ENCODE measurements around the gene C16orf74. TPM values are rescaled to one million over a fixed set of nuclear protein-coding genes. Genes with fewer than 3 reads are reported as not detected.

C16orf74 gene
- total RNA-seq, 1 donor from 2014 or later, result 3.1 TPM

DNA sequence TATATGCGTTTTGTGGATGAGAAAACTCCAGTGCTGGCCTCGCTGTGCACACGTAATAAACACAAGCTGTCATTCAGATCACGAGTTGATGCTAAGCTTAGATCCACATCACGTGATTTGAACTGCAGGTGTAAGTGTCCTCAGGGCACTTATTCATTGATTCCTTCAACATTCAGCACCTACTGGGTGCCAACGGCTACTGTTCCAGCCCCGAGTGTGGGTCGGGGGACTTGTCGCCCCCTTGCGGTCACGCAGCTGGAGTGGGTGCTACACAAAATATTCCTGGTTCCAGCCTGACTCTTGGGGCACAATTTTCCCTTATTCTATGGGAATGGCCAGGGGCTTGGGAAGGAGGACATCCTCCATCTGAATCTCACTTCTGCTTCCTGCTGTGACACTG is 32.2 kb downstream of the C16orf74 start:
- no peak for DNase-seq (ENCODE audit: low spot score)

DNA sequence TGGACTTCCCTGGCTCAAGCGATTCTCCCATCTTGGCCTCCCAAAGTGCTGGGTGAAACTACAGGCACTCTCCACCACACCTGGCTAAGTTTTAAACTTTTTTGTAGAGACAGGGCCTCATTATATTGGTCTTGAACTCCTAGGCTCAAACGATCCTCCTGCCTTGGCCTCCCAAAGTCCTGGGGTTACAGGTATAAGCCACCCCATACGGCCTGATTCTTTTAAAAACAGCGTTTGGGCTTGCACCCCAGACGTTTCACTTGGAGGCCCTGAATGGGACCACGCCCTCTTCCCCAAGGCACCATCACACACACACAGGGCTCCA is 32.8 kb downstream of the C16orf74 start:
- no peak for DNase-seq (ENCODE audit: low spot score)

DNA sequence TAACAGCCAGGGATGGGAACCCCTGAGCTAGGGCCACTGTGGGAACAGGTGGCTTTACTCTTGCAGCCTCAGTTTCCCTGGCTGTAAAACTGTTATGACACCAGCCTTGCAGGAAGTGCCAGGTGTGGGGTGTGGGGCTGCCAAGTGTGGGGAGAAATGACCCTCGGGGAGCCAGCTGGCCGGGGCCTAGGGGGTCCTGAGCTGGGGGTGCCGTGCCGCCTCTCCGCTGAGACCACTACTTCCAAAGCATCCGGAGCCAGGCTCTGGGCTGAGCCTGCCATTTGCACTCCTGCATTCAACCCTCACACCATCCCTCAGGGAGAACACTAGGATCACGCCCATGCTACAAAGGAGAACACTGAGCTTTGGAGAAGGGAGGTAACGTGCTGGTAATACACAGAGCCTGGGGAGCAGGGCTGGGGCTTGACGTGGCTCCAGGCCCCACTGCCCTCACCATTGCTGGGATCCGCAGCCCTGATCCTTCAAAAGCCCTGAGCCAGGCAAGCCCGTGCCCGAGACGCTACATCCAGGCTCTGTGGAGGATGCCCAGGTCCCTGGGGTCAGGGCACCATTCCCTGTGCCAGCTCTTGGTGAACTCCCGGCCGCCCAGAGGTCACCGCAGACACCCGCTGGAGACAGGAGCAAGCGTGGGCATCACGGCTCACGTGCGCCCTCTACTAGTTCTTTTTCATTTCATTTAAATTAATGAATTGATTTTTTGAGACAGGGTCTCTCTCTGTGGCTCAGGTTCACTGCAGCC is 33.3 kb downstream of the C16orf74 start:
- no peak for DNase-seq (ENCODE audit: low spot score)

GRCh38 chr16:85716680-85717038 is 34.2 kb downstream of the C16orf74 start:
- DNase-seq (ENCODE audit: low spot score), result no peak

DNA sequence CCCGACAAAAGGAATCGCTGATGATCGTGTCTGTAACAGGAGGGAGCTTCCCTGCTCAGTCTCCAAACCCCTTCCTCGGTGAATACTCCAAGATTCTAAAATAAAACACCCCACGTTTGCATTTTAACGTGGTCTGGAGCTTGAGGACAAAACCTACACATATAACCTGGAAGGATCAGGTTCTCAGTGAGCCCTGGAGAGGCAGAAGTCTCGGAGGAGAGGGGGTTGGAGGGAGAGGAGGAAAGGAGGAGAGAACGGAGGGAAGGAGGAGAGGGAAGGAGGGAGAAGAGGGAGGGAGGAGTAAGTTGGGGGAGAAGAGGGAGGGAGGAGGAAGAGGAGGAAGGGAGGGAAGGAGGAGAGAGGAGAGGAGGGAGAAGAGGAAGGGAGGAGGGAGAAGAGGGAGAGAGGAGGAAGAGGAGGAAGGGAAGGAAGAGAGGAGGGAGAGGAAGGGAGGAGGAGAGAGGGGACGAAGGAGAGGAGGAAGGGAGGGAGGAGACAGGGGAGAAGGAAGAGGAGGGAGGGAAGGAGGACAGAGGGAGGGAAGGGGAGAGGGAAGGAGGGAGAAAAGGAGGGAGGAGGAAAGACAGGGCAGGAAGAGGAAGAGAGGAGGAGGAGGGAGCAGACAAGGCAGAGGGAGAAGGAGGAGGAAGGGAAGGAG is 34.7 kb downstream of the C16orf74 start:
- DNase-seq (ENCODE audit: low spot score), result no peak

GRCh38 chr16:85715169-85716021 is 35.5 kb downstream of the C16orf74 start:
- DNase-seq (ENCODE audit: low spot score), result no peak

- DNase-seq (ENCODE audit: low spot score), result no peak
Observed at GRCh38 chr16:85712801-85713200, 38.1 kb downstream of the C16orf74 start.

DNA sequence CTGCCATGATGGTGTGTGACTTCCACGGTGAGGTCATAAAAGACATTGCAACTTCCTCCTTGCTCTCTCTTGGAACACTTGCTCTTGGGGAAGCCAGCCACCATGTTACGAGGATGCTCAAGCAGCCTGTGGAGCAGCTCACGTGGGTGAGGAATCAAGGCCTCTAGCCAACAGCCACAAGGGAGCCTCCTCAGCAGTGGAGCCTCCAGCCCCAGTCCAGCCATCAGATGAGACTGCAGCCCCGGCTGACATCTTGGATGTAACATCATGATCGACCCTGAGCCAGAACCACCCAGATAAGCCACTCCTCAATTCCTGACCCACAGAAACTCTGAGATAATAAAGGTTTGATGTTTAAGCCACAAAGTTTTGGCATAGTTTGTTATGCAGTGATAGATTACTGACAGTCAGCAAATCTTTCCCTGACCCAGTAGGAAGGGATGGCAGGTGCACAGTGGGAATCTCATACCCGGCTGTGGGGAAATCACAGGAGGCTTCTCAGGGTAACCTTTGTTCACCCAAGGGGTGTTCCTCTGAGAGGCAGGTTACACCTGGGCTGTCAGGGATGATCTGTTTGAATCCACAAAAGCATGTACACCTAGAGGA is 38.8 kb downstream of the C16orf74 start:
- no peak for DNase-seq (ENCODE audit: low spot score)

DNA sequence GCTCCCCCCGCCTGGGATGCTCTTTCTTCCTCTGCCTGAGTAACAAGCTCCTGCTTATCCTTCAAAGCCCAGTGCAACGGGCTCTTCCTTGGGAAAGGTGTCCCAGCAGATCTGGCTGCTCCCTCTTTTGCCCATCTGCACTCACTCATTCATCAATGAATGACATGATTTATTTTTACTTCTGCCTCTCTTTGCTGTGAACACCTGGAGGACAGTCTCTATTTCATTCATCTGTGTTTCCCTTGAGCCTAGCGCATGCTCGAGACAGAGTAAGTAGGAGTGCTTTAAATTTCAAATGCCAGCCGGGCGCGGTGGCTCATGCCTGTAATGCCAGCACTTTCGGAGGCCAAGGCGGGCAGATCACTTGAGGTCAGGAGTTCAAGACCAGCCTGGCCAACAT is 40.2 kb downstream of the C16orf74 start:
- no peak for DNase-seq (ENCODE audit: low spot score)

- no peak for DNase-seq (ENCODE audit: low spot score)
Observed at GRCh38 chr16:85709766-85710585, 40.9 kb downstream of the C16orf74 start.

GRCh38 chr16:85708338-85708737 is 42.6 kb downstream of the C16orf74 start:
- no peak for DNase-seq (ENCODE audit: low spot score)

- no peak for DNase-seq (ENCODE audit: low spot score)
Observed at GRCh38 chr16:85707528-85708095, 43.3 kb downstream of the C16orf74 start.

- no peak for DNase-seq (ENCODE audit: low spot score)
Observed at GRCh38 chr16:85706449-85707034, 44.4 kb downstream of the C16orf74 start.

DNA sequence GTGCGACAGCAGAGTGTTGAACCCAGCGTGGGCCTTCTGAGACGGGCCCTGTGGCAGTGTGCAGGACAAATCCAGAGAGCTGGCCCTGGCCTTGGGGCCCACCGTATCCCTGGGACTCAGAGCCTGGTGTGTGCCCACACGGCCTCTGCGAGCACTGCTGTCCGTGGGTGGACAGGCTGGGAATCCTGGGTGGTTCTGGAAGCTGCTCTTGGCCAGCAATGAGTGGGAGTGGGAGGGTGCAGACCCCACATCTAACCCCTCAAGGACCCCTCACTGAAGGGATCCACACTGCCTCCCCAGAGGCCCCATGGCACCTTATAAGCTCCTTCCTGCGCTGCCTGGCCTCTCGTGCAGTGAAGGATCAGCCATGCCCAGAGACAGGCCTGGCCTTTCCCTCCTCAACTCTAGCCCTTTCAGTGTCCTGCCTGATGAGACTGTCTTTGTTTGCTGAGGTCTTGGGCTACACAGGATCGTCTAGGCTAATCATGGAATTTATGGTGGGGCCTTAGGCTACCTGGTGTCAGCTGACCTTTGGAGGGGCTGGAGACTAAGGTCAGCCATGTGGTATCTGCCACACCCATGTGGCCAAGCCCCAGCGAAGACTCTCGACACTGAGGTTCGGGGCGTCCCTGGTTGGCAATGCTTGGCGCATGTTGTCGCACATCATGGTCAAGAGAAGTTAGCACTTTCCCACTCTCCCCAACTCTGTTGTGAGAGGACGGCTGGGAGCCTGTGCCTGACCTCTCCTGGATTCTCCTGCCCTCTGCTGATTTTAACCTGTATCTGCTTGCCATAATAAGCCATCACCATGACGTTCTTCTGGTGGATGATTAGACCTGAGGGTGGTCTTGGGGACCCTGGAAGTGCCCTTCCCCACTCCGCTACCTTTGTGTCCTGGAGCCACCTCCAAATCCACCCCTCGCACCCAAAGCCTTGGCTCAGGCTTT is 45.7 kb downstream of the C16orf74 start:
- DNase-seq (ENCODE audit: low spot score), result no peak

DNA sequence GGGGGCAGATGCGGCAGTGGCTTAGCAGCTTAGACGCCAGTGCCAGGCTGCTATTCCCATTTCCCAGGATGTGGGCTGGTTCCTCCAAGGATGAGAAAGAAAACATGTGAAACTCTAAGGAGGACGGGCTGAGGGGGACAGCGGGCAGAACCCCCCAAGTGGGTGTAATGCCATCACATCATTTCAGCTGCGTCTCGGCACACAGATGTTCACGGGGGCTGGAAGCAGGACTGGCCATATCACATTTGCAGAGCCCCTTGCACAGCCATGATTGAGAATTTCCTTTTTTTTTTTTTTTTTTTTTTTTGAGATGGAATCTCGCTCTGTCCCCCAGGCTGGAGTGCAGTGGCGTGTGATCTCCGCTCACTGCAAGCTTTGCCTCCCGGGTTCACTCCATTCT is 46.9 kb downstream of the C16orf74 start:
- DNase-seq (ENCODE audit: low spot score), result no peak

DNA sequence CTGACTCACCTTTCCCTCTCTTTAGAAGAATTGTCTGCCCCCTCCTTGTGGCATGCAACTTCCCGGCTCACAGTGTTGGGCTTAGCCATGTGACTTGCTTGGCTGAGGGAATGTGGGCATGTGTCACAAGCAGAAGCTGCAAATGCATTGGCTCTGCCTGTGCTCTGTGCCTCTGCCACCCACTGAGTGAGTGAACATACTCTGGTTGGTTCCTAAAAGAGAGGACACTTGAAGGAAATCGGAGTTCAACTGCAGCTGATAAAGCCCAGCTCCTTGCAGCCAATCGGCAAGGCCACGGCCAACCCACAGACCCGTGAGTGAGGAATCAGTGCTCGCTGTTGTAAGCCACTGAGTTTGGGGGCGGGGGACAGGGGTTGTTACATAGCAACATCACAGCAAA is 51.3 kb downstream of the C16orf74 start:
- DNase-seq (ENCODE audit: low spot score), result no peak

- no peak for DNase-seq (ENCODE audit: low spot score)
Observed at GRCh38 chr16:85698935-85699558, 51.8 kb downstream of the C16orf74 start.

DNA sequence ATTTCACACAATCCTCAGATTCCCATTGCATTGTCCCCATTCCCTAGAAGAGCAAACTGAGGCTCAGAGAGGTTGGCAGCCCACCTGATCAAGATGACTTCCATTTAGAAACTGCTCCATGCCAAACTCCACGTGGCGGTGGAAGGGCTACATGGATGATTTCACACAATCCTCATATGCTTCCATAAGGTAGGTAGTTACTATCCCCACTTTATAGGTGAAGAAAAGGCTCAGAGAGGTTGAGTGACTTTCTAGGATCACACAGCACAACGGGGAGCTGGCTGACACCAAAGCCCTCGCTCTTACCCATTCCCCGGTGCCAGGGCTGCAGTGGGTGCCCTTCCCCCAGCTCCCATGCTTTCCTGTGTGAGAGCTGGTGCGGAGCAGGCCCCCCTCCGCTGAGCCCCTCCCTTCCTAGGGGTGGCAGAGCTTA is 52.4 kb downstream of the C16orf74 start:
- DNase-seq (ENCODE audit: low spot score), result no peak

DNA sequence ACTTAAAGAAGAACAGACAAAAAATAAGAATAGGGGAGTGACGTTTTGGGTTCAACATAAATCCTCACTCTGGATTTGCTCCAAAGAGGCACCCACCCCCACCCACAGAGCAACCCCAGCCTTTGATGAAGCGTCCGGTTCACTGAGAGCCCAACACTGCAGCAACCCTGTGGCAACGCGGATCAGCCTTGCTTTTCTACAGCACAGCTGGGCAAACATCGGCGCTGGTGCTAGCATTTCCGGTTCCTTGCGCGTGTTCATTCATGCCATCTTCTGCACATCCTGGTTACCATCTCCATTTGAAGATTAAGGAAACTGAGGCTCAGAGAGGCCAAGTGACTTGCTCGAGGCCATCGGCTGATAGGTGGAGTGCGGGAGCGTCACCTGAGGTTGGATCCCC is 53.5 kb downstream of the C16orf74 start:
- DNase-seq (ENCODE audit: low spot score), result no peak

Measured in mesenteric fat pad (tissue), 1 donor.